GM23248 (cell line): ENCODE data around the gene GNA15.

Experiments used
- EZH2 ChIP-seq: fragments of 200-600 bp; sonication (generic); IDR thresholded peaks from 2 replicates; pipeline ENCODE4 v1.6.1; 2018; ENCODE audit warnings: antibody characterized with exemption, mild to moderate bottlenecking; ENCODE audit not compliant: insufficient read depth, poor library complexity, severe bottlenecking
- EZH2phosphoT487 ChIP-seq: fragments of 200-600 bp; sonication (generic); IDR thresholded peaks from 2 replicates; pipeline ENCODE4 v1.6.1; 2018; ENCODE audit warnings: antibody characterized with exemption, moderate library complexity, mild to moderate bottlenecking, low read depth; ENCODE audit not compliant: insufficient read depth

GRCh38 chr19:3202346-3202745 is 66.5 kb downstream of the GNA15 start:
- TF ChIP-seq EZH2 (no peak), EZH2phosphoT487 (no peak)
